GM20431 (cell line): ENCODE data around the gene C10orf62.
"Not testable (repeated sequence)": the region's sequence is repeated elsewhere in the genome, so short reads cannot be mapped to it uniquely, and the experiment has no call there.

Source experiments
- in situ Hi-C: fragments of 300-500 bp; cut with MseI, MboI; formaldehyde crosslinking; loops from one replicate; pipeline ENCODE4 v1.15.0; 2020; ENCODE audit warnings: low sequenced_read_pairs; ENCODE audit not compliant: unreplicated experiment

C10orf62 gene

GRCh38 chr10:97618285-97618684, 28.8 kb downstream of the C10orf62 start:
- in situ Hi-C loops = no loop called here

GRCh38 chr10:97618733-97619132, 29.2 kb downstream of the C10orf62 start:
- in situ Hi-C loops = no loop called here

- in situ Hi-C loops = no loop called here
Observed at GRCh38 chr10:97623277-97623676, 33.8 kb downstream of the C10orf62 start.

- in situ Hi-C loops = no loop called here
Observed at GRCh38 chr10:97627731-97628130, 38.2 kb downstream of the C10orf62 start.

GRCh38 chr10:97628228-97628627, 38.7 kb downstream of the C10orf62 start:
- in situ Hi-C loops = no loop called here

GRCh38 chr10:97629289-97629688, 39.8 kb downstream of the C10orf62 start:
- in situ Hi-C loops = no loop called here

- in situ Hi-C loops = no loop called here
Observed at GRCh38 chr10:97631098-97631497, 41.6 kb downstream of the C10orf62 start.

- in situ Hi-C loops = no loop called here
Observed at GRCh38 chr10:97632949-97633884, 43.7 kb downstream of the C10orf62 start, which contains the start of gene MORN4. TSS of gene MORN4 (minus strand) at chr10:97633500. CDS start at chr10:97619653, 13,847 bp downstream.

GRCh38 chr10:97633921-97634320, 44.4 kb downstream of the C10orf62 start:
- in situ Hi-C loops = no loop called here

- in situ Hi-C loops = no loop called here
Observed at GRCh38 chr10:97635577-97635976, 46.1 kb downstream of the C10orf62 start.

GRCh38 chr10:97639090-97639489, 49.6 kb downstream of the C10orf62 start:
- in situ Hi-C loops = not testable (repeated sequence)

GRCh38 chr10:97640174-97640867, 50.8 kb downstream of the C10orf62 start, which contains the start of gene PI4K2A:
TSS of gene PI4K2A (plus strand) at chr10:97640671. CDS start at chr10:97640743, 72 bp downstream.
- in situ Hi-C loops = no loop called here
